DND-41 (cell line): ENCODE data around the gene SBK3.

Experiments used
- ATAC-seq: fragments of 200-7000 bp; cut with Tn5 transposase; 3 replicates; pipeline ENCODE4 v1.9.1; 2021; ENCODE audit warnings: low read depth; ENCODE audit not compliant: insufficient read depth
- DNase-seq: peaks from one replicate; pipeline ENCODE4 v3.0.0-alpha.2; 2020
- H2AFZ ChIP-seq: 2 replicates; pipeline ENCODE4 v1.6.0; 2012; ENCODE audit warnings: low read depth, low read length
- H3K27ac ChIP-seq: 2 replicates; pipeline ENCODE4 v1.5.1; 2012; ENCODE audit warnings: low read length, inconsistent platforms
- H3K27me3 ChIP-seq: fragments of 200-600 bp; sonication (generic); 2 replicates; pipeline ENCODE4 v1.6.0; 2012; ENCODE audit warnings: low read length, mild to moderate bottlenecking, inconsistent platforms; ENCODE audit not compliant: insufficient read depth, poor library complexity
- H3K36me3 ChIP-seq: 2 replicates; pipeline ENCODE4 v1.5.1; 2012; ENCODE audit warnings: low read length, inconsistent platforms; ENCODE audit not compliant: insufficient read depth
- H3K4me1 ChIP-seq: 2 replicates; pipeline ENCODE4 v1.5.1; 2012; ENCODE audit warnings: mild to moderate bottlenecking, low read length; ENCODE audit not compliant: insufficient read depth
- H3K4me2 ChIP-seq: 2 replicates; pipeline ENCODE4 v1.6.0; 2012; ENCODE audit warnings: mild to moderate bottlenecking, moderate library complexity, low read length, inconsistent platforms; ENCODE audit not compliant: insufficient read depth
- H3K4me3 ChIP-seq, 2 experiments: fragments of 200-600 bp in 1 of 2; shearing (Covaris generic) in 1 of 2; 2 replicates each; pipeline ENCODE4 v1.5.1; 2012 to 2016; ENCODE audit warnings: inconsistent platforms in 2 of 2, low read length in 2 of 2, mild to moderate bottlenecking in 2 of 2, low read depth in 1 of 2, moderate library complexity in 1 of 2
- H3K79me2 ChIP-seq: 2 replicates; pipeline ENCODE4 v1.6.0; 2012; ENCODE audit warnings: low read length, inconsistent platforms; ENCODE audit not compliant: insufficient read depth
- H3K9ac ChIP-seq: 2 replicates; pipeline ENCODE4 v1.6.0; 2012; ENCODE audit warnings: low read depth, mild to moderate bottlenecking, inconsistent platforms, low read length, moderate library complexity
- H3K9me3 ChIP-seq: 2 replicates; pipeline ENCODE4 v1.5.1; 2012; ENCODE audit warnings: low read length, moderate library complexity, mild to moderate bottlenecking, inconsistent platforms; ENCODE audit not compliant: insufficient read depth, severe bottlenecking
- H4K20me1 ChIP-seq: 2 replicates; pipeline ENCODE4 v1.6.0; 2012; ENCODE audit warnings: low read length; ENCODE audit not compliant: insufficient read depth
- EZH2 ChIP-seq: IDR thresholded peaks from 3 replicates; pipeline ENCODE4 v1.6.1; 2012; ENCODE audit warnings: borderline replicate concordance, low read depth, mild to moderate bottlenecking, moderate library complexity, low read length, inconsistent platforms; ENCODE audit not compliant: severe bottlenecking
- TF ChIP-seq, protein P1 (sequence below): IDR thresholded peaks from 2 replicates; pipeline ENCODE4 v1.5.1; 2012; ENCODE audit warnings: borderline replicate concordance, low read length, moderate library complexity, mild to moderate bottlenecking; ENCODE audit not compliant: poor library complexity, severe bottlenecking; ENCODE audit errors: extremely low read depth

The SBK3 gene

DNA sequence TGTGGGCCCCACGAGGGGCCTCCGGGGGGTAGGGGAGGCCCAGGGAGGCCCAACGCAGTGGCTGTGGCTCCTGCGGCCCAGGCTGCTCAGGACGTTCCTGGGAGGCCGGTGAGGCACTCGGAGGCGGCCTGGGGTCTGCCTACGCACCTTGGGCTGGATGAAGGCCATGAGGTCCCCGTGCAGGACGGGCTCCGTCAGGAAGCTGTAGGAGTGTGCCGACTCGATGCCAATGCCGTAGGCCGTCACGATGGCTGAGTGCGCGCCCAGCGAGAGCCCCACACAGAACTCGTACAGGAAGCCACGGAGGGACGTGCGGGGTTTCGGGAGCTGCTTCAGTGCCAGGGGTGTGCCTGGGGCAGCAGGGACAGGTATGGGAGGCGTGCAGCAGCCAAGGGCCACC lies 14.3 kb downstream of the SBK3 start:
- Histone ChIP-seq H3K79me2 (no peaks in the 10 kb centered on the region), H3K4me1 (no peaks in the 10 kb centered on the region), H3K4me2 (no peak overlapping the region), H2AFZ (no peak overlapping the region), H3K9me3 (peaks cover 3% of the 10 kb centered on the region), H3K27me3 (no peaks in the 10 kb centered on the region), H3K4me3 (no peak overlapping the region), H3K27ac (no peak overlapping the region), H3K36me3 (no peaks in the 10 kb centered on the region), H3K9ac (no peak overlapping the region), H4K20me1 (no peaks in the 10 kb centered on the region)
- ATAC-seq = no peak
- DNase-seq = no peak
- TF ChIP-seq, protein P1, sequence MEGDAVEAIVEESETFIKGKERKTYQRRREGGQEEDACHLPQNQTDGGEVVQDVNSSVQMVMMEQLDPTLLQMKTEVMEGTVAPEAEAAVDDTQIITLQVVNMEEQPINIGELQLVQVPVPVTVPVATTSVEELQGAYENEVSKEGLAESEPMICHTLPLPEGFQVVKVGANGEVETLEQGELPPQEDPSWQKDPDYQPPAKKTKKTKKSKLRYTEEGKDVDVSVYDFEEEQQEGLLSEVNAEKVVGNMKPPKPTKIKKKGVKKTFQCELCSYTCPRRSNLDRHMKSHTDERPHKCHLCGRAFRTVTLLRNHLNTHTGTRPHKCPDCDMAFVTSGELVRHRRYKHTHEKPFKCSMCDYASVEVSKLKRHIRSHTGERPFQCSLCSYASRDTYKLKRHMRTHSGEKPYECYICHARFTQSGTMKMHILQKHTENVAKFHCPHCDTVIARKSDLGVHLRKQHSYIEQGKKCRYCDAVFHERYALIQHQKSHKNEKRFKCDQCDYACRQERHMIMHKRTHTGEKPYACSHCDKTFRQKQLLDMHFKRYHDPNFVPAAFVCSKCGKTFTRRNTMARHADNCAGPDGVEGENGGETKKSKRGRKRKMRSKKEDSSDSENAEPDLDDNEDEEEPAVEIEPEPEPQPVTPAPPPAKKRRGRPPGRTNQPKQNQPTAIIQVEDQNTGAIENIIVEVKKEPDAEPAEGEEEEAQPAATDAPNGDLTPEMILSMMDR = no peak
- no peak for TF ChIP-seq EZH2

DNA sequence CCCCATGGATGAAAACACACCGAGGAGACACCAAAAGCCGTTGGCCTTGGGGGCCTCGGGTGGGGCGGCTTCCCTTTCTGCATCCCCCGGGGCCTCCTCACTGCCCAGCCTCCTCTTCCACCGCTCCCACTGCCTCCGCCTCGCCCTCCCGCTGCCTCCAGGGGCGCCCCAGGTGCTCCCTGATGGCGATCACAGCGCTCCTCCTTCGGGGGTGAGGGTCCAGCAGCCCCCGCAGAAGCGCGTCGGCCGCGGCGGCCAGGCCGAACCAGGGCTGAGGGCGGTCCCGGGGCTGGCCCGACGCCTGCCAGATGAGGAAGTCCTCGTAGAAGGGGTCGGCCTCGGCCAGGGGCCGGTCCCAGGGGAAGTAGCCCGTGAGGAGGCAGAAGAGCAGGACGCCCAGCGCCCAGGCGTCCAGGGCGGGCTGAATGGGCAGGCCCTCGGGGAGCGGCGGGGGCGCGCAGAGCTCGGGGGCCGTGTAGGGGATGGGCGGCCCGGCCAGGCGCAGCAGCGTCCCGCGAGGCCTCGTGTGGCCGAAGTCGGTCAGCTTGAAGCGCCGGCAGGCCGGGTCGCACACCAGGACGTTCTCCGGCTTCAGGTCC lies 15.6 kb downstream of the SBK3 start:
- no peak overlapping the region for H3K27ac ChIP-seq
- no peak overlapping the region for H3K4me3 ChIP-seq
- H3K9ac ChIP-seq = no peak overlapping the region
- H3K4me1 ChIP-seq = no peaks in the 10 kb centered on the region
- H3K4me2 ChIP-seq = no peak overlapping the region
- H3K27me3 ChIP-seq = no peaks in the 10 kb centered on the region
- no peak for ATAC-seq
- DNase-seq = no peak
- peaks cover 3% of the 10 kb centered on the region for H3K9me3 ChIP-seq
- H2AFZ ChIP-seq = no peak overlapping the region
- no peaks in the 10 kb centered on the region for H4K20me1 ChIP-seq
- H3K79me2 ChIP-seq = no peaks in the 10 kb centered on the region
- TF ChIP-seq EZH2 = no peak
- H3K36me3 ChIP-seq = no peaks in the 10 kb centered on the region

DNA sequence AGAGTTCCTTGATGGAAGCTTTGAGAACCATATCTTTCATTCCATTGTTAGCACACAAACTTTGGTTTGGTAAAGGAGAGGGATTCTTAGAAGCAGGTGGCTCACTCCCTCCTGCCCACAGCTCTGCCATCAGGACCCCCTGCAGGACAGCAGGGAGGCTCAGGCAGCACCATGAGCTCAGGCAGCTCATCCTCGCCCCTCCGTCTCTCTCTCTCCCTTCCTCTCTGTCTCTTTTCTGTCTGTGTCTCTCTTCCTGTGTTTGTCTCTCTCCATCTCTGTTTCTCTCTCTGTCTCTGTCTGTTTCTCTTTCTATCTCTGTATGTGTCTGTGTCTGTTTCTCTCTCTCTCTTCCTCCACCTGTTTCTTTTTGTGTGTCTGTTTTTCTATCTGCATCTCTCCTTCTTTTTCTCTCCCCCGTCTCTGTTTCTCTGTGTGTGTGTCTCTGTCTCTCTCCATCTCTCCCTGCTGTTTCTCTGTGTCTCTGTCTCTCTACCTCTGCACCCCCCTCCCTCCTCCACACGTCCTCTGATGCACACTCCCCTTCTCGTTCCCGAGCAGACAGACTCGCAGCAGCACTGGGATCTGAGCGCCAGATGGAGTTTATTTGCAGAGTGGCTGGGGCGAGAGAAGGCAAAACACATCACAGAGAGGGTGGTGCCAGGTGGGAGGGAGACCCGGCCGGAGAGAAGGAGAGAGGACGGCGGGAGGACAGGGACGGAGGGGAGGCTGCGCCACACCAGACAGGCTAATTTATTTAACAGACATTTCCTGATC lies 17.1 kb downstream of the SBK3 start:
- Histone ChIP-seq H3K4me3 (no peak overlapping the region), H3K9me3 (peaks cover 3% of the 10 kb centered on the region), H3K79me2 (no peaks in the 10 kb centered on the region), H3K36me3 (no peaks in the 10 kb centered on the region), H3K4me2 (no peak overlapping the region), H3K9ac (no peak overlapping the region), H4K20me1 (no peaks in the 10 kb centered on the region), H3K27me3 (no peaks in the 10 kb centered on the region), H2AFZ (no peak overlapping the region), H3K4me1 (no peaks in the 10 kb centered on the region), H3K27ac (no peak overlapping the region)
- TF ChIP-seq EZH2 = no peak
- TF ChIP-seq, protein P1 = no peak
- DNase-seq (no peak), ATAC-seq (no peak)
